HPDE6-E6E7 (cell line): ENCODE data around the gene BMPR1A.

Experiments used
- DNase-seq: peaks from one replicate; pipeline ENCODE4 v3.0.0; 2011; ENCODE audit warnings: missing footprints; ENCODE audit errors: extremely low spot score

Gene BMPR1A

DNA sequence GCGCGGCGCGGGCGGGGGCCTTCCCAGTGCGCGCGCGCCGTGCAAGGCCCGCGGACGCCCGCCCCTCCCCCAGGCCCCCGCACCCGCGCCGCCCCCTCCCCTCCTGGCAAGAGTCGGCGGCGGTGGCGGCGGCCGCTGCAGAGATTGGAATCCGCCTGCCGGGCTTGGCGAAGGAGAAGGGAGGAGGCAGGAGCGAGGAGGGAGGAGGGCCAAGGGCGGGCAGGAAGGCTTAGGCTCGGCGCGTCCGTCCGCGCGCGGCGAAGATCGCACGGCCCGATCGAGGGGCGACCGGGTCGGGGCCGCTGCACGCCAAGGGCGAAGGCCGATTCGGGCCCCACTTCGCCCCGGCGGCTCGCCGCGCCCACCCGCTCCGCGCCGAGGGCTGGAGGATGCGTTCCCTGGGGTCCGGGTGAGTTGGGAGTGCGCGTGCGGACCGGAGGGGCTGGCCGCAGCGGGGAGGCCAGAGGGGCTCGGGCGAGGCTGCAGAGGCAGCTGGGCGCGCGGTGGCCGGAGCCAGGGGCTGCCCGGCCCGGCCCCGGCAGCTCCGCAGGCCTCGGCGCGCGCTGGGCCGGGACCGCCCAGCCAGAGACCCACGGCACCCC lies at the start of gene BMPR1A:
TSS of gene BMPR1A (plus strand) at position 109 of the 602 bp plus-strand sequence. CDS start 119,400 bp downstream, outside the sequence.
- no peak for DNase-seq

DNA sequence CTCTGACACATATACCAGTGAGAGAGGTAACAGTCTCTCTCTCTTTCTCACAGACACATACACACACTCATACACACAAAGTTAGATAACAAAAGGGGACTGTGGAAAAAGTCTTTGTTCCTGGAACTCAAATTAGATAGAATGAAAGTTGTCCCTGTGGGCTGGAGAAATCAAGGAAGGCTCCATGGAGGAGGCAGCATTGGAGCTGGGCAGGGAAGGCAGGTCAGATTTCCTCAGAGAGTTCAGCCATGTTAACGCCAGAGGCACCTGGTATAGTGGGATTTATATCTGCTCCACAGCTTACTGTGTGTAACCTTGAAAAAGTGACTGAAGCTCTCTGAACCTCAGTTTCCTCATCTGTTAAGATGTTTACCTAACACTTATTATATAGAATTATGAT lies 49.4 kb upstream of the BMPR1A start:
- DNase-seq: no peak

DNA sequence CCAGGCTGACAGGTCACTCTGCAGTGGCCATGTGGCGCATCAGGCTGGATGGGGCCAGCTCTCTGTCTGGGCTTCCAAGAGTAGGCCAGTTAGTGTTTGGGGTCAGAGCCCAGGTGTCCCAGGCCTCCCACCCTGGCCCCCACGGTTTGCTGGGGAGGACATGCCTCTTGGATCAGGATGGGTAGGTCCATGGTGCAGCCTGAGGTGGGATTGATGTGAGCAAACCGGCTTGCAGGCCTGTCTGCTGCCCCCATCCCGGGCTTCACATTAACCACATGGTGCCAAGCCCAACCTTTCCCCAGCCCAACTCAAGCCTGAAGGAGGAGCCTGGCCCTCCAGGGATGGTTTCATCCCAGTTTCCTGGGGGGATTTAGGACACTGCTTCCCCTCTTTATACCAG lies 48.9 kb upstream of the BMPR1A start:
- DNase-seq: no peak

DNA sequence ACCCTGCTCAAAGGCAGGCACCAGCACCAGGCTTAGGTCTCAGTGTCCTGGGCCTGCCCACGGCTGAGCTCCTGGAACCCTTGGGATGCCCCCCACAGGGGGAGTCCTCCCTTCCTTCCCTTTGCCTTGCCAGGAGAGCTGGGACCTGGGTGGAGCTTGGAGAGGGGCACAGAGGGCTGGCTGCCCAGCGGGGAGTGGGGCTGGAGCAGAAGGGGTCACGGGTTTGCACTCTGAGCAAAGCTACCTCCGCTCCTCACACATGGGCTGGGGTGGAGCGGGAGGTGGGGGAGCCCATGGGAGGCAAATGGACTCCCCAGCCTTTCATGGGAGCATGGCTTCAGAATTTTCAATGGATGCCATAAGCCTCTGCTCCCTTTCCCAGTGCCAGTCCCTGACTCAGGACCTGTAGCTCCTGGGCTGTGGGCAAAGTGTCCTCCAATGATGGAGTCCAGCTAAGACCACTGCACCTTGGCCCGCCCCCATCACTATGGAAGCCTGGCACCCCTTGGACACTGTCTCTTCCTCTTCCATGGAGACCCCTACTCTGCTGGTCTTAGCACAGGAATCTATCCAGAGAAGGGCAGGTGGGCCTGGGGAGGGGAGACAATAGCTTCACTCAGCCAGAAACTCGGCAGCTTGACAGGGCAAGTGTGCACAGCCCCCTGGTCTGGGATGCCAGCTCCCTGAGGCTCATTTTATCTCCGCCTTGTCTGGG lies 48.2 kb upstream of the BMPR1A start:
- DNase-seq: no peak

DNA sequence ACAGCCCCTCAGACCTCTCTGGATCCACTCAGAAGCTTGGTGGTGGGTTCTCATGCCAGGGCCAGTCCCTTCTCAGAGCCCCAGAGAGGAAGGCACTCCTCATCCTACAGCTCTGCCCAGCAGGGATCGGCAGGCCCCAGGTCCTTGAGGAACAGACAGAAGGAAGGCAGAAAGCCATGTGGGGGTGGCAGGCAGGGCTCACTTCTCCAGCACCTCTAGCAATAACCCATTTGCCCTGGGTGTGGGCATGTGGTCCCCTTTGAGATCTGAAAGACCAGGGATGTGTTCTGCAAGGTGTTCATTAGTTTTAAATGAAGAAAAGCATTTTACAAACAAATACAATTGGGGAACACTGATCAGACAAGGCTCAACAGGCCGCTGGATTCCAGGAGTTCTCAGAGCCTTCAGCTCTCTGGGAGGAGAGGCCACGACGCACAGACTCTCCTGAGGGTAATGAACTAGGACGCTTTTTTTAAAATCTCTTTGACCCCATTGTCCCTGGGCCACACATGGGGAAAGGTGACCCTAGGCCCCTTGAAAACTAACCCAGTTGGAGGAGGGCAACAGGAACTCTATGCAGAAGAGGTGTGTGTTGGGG lies 47.5 kb upstream of the BMPR1A start:
- DNase-seq: no peak

DNA sequence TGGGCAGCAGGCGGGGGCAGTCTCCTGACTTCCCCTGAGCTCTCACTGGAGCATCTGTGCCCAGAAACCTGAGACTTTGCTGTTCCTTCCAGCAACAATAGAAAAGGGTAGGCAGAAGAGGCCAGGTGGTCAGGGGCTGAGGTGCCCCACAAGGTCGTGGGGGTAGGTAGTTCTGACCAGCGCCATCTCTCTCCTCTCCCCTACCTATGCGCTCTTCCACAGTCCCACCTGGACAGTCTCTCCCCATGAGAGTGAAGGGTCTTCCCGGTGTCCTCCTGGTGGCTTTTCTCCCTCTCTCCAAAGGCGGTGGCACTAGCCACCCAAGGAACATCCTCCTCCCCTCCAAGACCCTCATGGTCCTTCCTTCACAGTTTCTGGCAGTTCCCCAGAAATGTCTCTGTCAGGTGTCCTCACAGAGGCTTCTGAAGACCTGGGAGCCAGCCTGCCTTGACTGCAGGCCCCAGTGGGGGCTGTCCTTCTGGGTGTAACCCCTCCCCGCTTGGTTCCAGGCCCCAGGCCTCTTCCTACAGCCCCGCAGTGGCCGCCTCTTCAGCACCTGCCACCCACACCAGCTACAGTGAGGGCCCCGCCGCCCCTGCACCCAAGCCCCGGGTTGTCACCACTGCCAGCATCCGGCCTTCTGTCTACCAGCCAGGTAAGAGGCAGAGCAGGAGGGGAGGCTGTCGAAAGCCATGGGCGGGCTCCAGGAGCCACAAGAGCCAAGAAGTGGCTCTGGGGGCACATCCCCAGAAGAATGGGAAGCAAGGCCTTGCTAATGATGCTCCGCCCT lies 46.8 kb upstream of the BMPR1A start:
- DNase-seq: no peak

DNA sequence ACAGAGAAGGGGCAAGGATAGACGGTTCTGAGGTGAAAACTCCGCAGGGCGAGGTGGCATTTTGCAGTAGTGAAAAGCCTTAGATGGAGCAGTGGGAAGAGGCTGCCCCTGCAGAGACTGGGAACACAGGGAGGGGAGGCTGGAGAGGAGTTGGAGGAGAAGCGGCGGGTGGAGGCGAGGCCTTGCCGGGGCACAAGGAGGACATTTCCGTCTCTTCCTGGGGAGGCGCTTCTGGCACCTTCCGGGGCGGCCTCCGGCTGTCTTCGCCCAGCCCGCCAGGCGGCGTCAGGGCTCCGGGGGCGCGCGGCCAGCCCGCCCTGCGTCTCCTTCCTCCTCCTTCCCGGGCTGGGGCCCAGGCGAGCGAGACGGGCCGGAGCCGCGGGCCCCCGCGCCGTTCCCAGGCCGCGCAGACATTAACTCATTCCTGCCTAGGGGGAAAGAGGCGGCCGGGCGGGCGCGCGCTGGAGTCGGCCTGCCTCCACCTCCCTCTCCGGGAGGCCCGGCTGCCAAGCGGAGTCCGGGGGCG lies 45.4 kb upstream of the BMPR1A start:
- DNase-seq: peak; percentile 87

DNA sequence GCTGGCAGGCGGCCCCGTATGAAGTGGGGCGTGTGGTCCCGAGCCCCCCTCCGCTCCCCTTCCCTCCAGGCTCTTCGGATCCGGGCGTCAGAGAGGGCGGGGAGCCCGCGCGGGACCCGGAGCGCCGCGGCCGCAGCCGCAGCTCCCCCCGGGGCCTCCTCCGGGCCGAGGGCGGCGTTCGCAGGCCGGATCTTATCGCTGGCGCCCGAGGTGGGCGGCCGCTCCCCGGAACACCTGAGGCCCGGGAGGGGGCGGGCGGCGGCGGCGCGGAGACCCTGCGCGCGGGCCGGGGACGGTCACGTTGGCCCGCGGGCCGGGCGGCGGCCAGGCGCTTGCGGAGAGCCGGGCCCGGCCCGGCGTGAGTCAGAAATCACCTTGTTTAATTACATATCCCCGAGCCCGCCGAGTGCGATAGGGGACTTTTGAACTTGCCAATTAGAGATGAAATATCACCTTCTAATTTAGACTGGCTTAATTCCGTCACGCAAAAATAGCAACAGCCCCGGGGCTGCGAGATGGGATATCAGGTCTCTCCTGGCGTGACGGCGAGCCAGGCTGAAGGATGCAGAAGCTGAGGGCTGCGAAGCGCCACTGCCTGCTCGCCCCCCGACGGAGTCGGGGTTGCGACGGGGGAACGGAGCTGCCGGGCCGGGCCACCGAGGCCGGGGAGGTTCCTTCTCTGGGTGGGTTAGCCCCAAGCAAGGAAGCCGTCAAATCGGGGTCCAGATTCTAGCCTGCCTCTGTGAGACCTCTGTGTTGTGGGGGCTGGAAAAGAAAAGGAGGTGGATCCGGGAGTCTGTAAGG lies 44.7 kb upstream of the BMPR1A start:
- DNase-seq: peak; percentile 40

DNA sequence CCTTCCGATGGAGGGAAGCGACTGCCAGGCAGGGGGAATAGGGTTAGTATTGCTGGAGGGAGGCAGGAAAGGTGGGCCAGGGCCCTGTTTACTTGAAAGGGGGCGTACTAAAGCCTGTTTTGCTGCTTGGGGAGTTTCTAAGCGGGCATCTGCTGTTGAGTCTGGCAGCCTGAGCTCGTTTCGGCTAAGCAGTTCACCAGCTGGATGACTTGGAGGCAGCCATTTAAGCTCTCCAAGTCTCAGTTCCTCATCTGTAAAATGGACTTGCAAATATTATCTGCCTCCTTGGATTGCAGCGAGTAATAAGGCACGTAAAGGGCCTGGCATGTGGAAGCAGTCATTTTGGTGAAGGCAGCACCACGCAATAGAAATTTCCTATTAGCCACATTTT lies 44.1 kb upstream of the BMPR1A start:
- no peak for DNase-seq

DNA sequence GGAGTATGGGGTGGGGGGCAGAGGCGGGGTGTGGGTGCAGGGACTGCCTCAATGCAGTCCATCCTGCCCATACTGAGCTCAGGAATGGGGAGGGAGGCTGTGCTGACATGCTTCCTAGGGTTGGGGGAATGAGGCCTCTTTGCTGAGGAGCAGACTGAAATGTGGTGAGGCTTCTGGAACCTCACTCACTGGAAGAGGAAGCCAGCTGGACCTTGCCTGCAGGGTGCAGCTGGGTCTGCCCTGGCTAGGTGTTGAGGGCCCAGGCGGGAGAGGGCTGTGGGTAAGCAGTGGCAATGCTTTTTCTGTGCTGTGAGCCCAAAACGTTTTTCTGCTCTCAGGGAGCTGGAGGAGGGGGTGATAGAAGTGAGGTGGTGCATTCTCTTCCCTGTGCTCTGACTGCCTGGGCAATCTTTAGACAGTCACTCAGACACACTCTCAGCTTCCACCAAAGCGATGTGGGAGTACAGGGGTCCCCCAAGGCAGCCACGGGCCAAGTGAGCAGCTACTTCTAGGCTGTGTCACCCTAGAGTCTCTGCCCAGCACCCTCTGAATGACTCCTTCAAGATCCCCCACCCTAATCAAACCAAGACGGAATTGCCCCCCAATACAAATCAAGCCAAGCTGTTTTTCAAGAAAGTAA lies 41.1 kb upstream of the BMPR1A start:
- no peak for DNase-seq

DNA sequence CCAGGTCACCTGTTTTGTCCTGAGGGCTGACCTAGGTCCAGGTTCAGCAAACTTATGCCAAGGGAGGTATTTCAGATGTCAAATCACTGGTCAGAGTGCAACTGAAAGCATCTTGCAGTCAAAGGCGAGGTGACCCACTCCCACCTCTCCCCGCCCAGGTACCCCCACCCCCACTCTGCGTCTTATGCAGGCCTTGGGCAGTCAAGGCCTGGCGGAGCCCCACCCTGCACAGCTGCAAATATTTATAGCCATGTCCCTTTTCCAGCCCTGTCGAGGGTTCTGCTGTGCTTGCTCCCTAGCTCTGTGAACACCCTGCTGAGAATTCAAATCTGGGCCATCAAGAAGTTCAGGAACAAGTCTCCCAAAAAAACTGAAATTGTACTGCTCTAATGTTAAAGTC lies 40.6 kb upstream of the BMPR1A start:
- no peak for DNase-seq

DNA sequence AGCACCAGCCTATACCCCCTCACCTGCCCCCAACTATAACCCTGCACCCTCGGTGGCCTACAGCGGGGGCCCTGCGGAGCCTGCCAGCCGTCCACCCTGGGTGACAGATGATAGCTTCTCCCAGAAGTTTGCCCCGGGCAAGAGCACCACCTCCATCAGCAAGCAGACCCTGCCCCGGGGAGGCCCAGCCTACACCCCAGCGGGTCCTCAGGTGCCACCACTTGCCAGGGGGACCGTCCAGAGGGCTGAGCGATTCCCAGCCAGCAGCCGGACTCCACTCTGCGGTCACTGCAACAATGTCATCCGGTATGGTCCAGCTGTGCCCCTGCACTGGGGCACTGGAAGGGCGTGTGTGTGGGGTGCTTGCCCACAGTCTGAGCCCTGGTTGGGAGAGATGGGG lies 40.0 kb upstream of the BMPR1A start:
- no peak for DNase-seq

DNA sequence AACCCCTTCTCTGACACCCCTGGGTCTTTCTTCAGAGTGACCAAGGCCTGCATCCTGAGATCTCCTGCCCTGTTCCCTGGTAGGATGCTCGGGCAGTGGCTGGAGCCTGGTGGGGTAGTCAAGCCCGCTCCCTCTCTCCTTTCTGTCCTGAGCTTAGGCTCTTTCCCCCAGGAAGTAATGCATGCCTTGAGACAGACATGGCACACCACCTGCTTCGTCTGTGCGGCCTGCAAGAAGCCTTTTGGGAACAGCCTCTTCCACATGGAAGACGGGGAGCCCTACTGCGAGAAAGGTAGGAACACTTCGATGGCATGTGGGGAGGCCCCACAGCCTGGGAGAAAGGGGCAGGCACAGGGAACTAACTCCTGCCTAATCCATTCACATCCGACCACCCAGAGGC lies 37.9 kb upstream of the BMPR1A start:
- DNase-seq: no peak

DNA sequence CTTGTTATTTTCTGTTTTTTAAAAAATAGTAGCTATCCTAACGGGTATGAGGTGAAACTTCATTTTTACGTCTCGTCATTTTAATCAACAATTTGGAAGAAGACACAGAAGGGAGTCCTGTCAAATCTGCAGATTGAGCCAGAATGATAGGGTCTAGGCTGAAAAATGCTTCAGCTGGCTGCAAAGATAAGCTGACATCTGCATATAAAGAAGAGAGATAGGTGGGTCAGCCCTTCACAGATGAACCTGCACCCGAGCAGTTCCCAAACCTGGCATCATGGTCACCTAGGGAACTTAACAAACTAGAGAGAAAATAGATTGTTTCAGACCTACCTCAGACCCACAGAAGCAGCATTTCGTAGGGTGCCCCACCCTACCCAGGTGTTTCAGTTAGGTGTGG lies 35.2 kb upstream of the BMPR1A start:
- DNase-seq: no peak

DNA sequence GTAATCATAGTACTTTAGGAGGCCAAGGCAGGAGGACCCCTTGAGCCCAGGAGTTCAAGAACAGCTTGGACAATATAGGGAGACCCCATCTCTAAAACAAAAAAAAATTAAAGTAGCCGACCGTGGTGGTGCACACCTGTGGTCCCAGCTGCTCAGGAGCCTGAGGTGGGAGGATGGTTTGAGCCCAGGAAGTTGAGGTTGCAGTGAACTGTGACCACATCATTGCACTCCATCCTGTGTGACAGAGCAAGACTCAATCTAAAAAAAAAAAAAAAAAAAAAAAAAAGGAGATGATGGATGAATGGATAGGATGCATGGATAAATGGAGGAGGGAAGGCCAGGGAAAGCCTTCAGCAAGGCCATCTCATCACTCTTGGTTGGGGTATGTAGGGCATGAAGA lies 33.4 kb upstream of the BMPR1A start:
- no peak for DNase-seq

DNA sequence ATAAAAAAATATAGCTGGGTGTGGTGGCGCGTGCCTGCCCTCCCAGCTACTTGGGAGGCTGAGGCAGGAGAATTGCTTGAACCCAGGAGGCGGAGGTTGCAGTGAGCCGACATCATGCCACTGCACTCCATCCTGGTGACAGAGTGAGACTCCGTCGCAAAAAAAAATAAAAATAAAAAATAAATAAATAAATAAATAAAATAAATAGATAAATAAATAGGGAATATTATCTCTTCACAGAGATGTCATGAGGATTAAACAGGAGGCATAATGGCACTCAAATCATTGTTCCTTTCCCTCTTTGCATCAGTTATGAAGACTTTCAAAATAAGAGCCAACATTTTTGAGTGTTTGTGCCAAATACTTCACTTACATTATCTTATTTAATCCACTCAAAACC lies 32.0 kb upstream of the BMPR1A start:
- no peak for DNase-seq

DNA sequence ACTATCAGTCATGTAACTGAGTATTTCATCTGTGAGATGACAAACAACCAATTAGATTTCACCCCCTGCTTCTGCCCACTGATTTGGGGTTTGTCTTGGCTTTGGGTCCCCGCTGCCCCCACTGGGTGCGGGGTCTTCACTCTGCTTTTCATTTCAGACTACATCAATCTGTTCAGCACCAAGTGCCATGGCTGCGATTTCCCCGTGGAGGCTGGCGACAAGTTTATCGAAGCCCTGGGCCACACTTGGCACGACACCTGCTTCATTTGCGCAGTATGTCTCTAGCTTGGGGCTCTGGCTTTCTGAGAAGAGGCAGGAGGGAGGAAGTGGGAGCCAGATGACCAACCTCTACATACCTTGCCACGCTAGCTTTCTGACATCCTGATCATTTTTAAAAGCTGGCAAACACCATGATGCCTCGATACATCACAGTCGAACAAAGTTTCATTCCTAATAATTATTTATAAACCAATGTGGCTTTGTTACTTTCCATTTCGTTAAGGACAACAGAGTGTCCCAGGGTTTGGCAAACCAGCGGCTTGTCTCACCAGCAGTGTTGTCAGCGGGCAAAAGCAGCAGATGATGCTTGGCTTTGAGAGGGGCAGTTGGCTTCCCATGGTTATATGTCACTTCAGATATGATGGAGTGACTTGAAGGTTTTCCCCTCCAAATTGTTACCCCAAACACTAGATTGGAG lies 30.3 kb upstream of the BMPR1A start:
- no peak for DNase-seq

DNA sequence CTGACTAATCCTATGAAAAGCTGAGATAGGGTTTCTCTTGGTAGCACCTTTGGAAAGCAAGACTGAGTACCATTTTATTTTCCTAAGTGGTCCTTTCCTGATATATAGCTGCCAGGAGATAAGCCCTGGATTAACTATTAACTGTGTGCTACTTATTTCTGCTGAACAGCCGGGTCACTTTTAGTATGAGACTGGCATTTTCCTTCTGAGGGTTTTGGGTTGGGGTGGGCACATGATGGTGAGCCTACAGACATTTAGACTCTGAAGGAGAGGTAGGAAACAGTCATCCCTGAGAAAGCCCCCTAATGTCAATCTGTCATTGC lies 29.8 kb upstream of the BMPR1A start:
- DNase-seq: no peak

DNA sequence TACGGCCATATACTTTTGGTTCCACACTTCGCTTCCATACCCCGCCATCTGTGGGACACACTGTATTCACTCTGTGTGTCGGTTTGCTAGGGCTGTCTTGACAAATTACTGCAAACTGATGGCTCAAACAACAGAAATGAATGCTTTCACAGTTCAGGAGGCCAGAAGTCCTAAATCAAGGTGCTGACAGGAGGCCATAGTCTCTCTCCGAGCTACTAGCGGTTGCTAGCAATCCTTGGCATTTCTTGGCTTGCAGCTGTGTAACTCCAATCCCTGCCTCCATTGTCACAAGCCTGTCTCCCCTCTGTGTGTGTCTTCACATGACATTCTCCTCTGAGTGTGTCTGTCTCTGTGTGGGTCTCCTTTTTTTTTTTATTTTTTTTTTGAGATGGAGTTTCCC lies 28.9 kb upstream of the BMPR1A start:
- DNase-seq: no peak

DNA sequence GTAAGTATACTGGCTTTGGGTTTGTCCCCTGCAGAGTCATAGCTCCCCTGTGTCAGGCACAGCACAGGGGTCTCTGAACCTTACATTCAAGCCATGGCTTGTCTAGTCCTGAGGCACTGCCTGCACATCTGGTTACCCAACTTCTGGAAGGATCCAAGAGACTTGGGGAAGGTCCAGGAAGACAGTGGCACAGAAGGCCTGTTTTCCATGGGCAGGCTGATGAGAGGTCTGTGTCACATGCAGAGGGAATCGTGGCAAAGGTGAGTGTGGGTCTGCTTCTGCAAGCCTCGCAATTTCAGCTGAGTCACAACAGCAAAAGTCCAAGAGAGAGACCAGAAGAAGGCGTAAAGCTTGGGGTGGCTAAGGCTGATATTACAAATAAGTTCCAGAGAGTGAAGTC lies 28.4 kb upstream of the BMPR1A start:
- no peak for DNase-seq

DNA sequence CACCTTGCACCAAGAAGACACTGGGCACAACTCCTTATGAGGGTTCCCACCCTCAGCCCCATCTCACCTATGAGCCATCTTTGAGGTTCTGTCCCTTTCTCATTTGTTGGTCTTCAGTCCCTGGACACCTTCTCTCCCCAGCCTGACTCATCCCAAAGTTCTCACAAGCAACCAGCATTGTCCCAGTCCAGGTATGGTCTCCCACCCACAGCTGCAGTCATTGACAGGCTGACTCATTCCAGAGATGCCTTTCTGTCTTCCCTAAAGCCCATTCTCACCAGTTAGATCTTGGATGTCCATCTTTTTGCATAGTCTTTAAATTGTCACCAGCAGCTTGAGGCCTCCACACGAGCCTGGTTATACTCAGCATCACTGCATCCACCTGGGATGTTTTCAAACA lies 26.7 kb upstream of the BMPR1A start:
- no peak for DNase-seq
